GM23338 (cell line): ENCODE data around the gene CRACR2A. TPM values are rescaled to one million over a fixed set of nuclear protein-coding genes. Genes with fewer than 3 reads are reported as not detected.

ENCODE experiments used
- ATAC-seq: fragments of 200-7000 bp; cut with Tn5 transposase; 3 replicates; pipeline ENCODE4 v1.9.1; 2020
- DNase-seq: peaks from one replicate; pipeline ENCODE4 v3.0.0-alpha.2; 2015; ENCODE audit warnings: low spot score
- H2AFZ ChIP-seq: fragments of 200-600 bp; sonication (generic); 2 replicates; pipeline ENCODE4 v1.8.0; 2016; ENCODE audit warnings: antibody characterized with exemption, mild to moderate bottlenecking, moderate library complexity
- H3F3A ChIP-seq: fragments of 200-600 bp; sonication (generic); replicated peaks from 2 replicates; pipeline ENCODE4 v1.8.0; 2017; ENCODE audit warnings: antibody characterized with exemption, mixed run types, low read depth
- H3K27ac ChIP-seq: fragments of 200-600 bp; sonication (generic); 2 replicates; pipeline ENCODE4 v1.6.1; 2016; ENCODE audit warnings: low read depth
- H3K27me3 ChIP-seq: fragments of 200-600 bp; sonication (generic); 2 replicates; pipeline ENCODE4 v1.8.0; 2016; ENCODE audit warnings: mild to moderate bottlenecking, mixed run types, moderate library complexity; ENCODE audit not compliant: insufficient read depth
- H3K36me3 ChIP-seq: fragments of 200-600 bp; sonication (generic); 2 replicates; pipeline ENCODE4 v1.8.0; 2016; ENCODE audit warnings: mild to moderate bottlenecking; ENCODE audit not compliant: insufficient read depth
- H3K4me1 ChIP-seq: fragments of 200-600 bp; sonication (generic); 2 replicates; pipeline ENCODE4 v1.8.0; 2016; ENCODE audit warnings: mild to moderate bottlenecking, moderate library complexity; ENCODE audit not compliant: insufficient read depth
- H3K4me2 ChIP-seq: fragments of 200-600 bp; sonication (generic); 2 replicates; pipeline ENCODE4 v1.7.1; 2017; ENCODE audit warnings: mixed run types
- H3K4me3 ChIP-seq: fragments of 200-600 bp; sonication (generic); 2 replicates; pipeline ENCODE4 v1.6.1; 2016; ENCODE audit warnings: mixed run types
- H3K79me2 ChIP-seq: fragments of 200-600 bp; sonication (generic); replicated peaks from 2 replicates; pipeline ENCODE4 v1.8.0; 2017; ENCODE audit warnings: mild to moderate bottlenecking; ENCODE audit not compliant: insufficient read depth
- H3K9me2 ChIP-seq: fragments of 200-600 bp; sonication (generic); 2 replicates; pipeline ENCODE4 v1.8.0; 2017; ENCODE audit not compliant: insufficient read depth
- H4K20me1 ChIP-seq: fragments of 200-600 bp; sonication (generic); replicated peaks from 2 replicates; pipeline ENCODE4 v1.8.0; 2017; ENCODE audit warnings: mild to moderate bottlenecking; ENCODE audit not compliant: insufficient read depth
- H3K27ac Mint-ChIP-seq: 2 replicates; pipeline ENCODE4 v1.8.0; 2020; ENCODE audit warnings: inconsistent platforms, mild to moderate bottlenecking, moderate library complexity, mixed read lengths
- H3K27me3 Mint-ChIP-seq: 3 replicates; pipeline ENCODE4 v1.8.0; 2022; ENCODE audit warnings: low read depth, mild to moderate bottlenecking, moderate library complexity, mixed read lengths, inconsistent platforms; ENCODE audit not compliant: insufficient read depth, poor library complexity
- H3K36me3 Mint-ChIP-seq: 3 replicates; pipeline ENCODE4 v1.8.0; 2021; ENCODE audit warnings: low read depth, mild to moderate bottlenecking, inconsistent platforms, moderate library complexity, mixed read lengths
- H3K4me1 Mint-ChIP-seq: 3 replicates; pipeline ENCODE4 v1.8.0; 2020; ENCODE audit warnings: mild to moderate bottlenecking, inconsistent platforms, mixed read lengths
- H3K4me3 Mint-ChIP-seq: 3 replicates; pipeline ENCODE4 v1.8.0; 2021; ENCODE audit warnings: moderate library complexity, mild to moderate bottlenecking, inconsistent platforms, mixed read lengths
- H3K9me3 Mint-ChIP-seq: 3 replicates; pipeline ENCODE4 v1.8.0; 2020; ENCODE audit warnings: moderate library complexity, mild to moderate bottlenecking, inconsistent platforms, mixed read lengths
- CREB1 ChIP-seq: fragments of 250-450 bp; sonication (Bioruptor Pico); IDR thresholded peaks from 2 replicates; pipeline ENCODE4 v1.5.0; 2020; ENCODE audit warnings: low read depth, mild to moderate bottlenecking, moderate library complexity
- EZH2 ChIP-seq: fragments of 200-600 bp; sonication (generic); IDR thresholded peaks from one replicate; pipeline ENCODE4 v1.8.0; 2017; ENCODE audit warnings: antibody characterized with exemption, mild to moderate bottlenecking, low read depth; ENCODE audit not compliant: unreplicated experiment
- JUNB ChIP-seq: IDR thresholded peaks from one replicate; pipeline ENCODE4 v1.6.1; 2016; ENCODE audit warnings: antibody characterized with exemption; ENCODE audit not compliant: unreplicated experiment
- NANOG ChIP-seq: IDR thresholded peaks from 2 replicates; pipeline ENCODE4 v1.6.1; 2016; ENCODE audit warnings: antibody characterized with exemption, borderline replicate concordance
- POLR2AphosphoS5 ChIP-seq: IDR thresholded peaks from 2 replicates; pipeline ENCODE4 v1.6.1; 2016; ENCODE audit warnings: antibody characterized with exemption, low read depth
- STAT1 ChIP-seq: IDR thresholded peaks from one replicate; pipeline ENCODE4 v1.6.1; 2016; ENCODE audit warnings: antibody characterized with exemption; ENCODE audit not compliant: unreplicated experiment
- ZNF462 ChIP-seq: fragments of 250-450 bp; sonication (Bioruptor Pico); IDR thresholded peaks from 2 replicates; pipeline ENCODE4 v1.5.0; 2020; ENCODE audit warnings: mild to moderate bottlenecking, moderate library complexity
- polyA plus RNA-seq: library from polyadenylated mRNA; unstranded; fragments of >200 nt; fragmentation: Nextera tagmentation; extraction: Ambion mirVana; gene quantifications from 2 replicates; pipeline ENCODE4 v1.2.1, GENCODE V29; 2016
- total RNA-seq: library from RNA; depleted of rRNA; stranded (reverse); fragments of >200 nt; shearing (Covaris generic); gene quantifications from 2 replicates; pipeline ENCODE4 v1.2.3, GENCODE V29; 2014

CRACR2A gene
- total and polyA plus RNA-seq, 2 experiments from 2014 or later: 1.5 to 3.0 TPM

- TF ChIP-seq ZNF462 (CRISPR knock-in tag) (no peak), EZH2 (no peak), NANOG (no peak)
Measured at GRCh38 chr12:3672113-3672509, 80.8 kb downstream of the CRACR2A start (continued).

- Histone ChIP-seq H3K79me2 (no peaks in the 10 kb centered on the region), H3K9me2 (no peaks in the 10 kb centered on the region), H2AFZ (no peak overlapping the region), H3K27me3 (no peaks in the 10 kb centered on the region), H3K27ac (no peak overlapping the region), H3F3A (no peaks in the 10 kb centered on the region), H3K4me3 (no peak overlapping the region), H4K20me1 (no peaks in the 10 kb centered on the region), H3K4me2 (no peak overlapping the region), H3K4me1 (no peaks in the 10 kb centered on the region), H3K36me3 (no peaks in the 10 kb centered on the region)
- TF ChIP-seq JUNB: no peak
- no peak for TF ChIP-seq POLR2AphosphoS5
- TF ChIP-seq CREB1 (CRISPR knock-in tag): no peak
- no peak for TF ChIP-seq STAT1
- Mint-ChIP-seq H3K9me3 (no peaks in the 10 kb centered on the region), H3K4me1 (peaks cover 10% of the 10 kb centered on the region; the same call in 1 of the 3 replicates), H3K27me3 (peaks cover 4% of the 10 kb centered on the region), H3K4me3 (no peak overlapping the region), H3K36me3 (no peaks in the 10 kb centered on the region), H3K27ac (no peak overlapping the region)
- ATAC-seq (no peak), DNase-seq (no peak)
Measured at GRCh38 chr12:3671330-3672112, 81.4 kb downstream of the CRACR2A start.
